NB4 (cell line): Measurements from ENCODE around the gene SHISA5.
"Not testable (repeated sequence)": the region's sequence is repeated elsewhere in the genome, so short reads cannot be mapped to it uniquely, and the experiment has no call there.

ENCODE experiments used
- DNase-seq: peaks from one replicate; pipeline ENCODE4 v3.0.0; 2010; ENCODE audit warnings: low read depth
- H3K4me3 ChIP-seq: one replicate; pipeline ENCODE4 v1.5.1; 2011; ENCODE audit warnings: mild to moderate bottlenecking, low read depth, low read length, moderate library complexity
- MYC ChIP-seq: IDR thresholded peaks from 2 replicates; pipeline ENCODE4 v1.6.1; 2011; ENCODE audit warnings: low read depth, low read length
- POLR2A ChIP-seq: IDR thresholded peaks from 2 replicates; pipeline ENCODE4 v1.6.1; 2011; ENCODE audit warnings: mild to moderate bottlenecking; ENCODE audit not compliant: insufficient read length; ENCODE audit errors: extremely low read depth
- TF ChIP-seq, protein P1 (sequence below): IDR thresholded peaks from one replicate; pipeline ENCODE4 v1.5.1; 2012; ENCODE audit warnings: low read depth, low read length
- TF ChIP-seq, protein P2 (sequence below): IDR thresholded peaks from 2 replicates; pipeline ENCODE4 v1.6.1; 2011; ENCODE audit warnings: low read depth, low read length

SHISA5 gene

DNA sequence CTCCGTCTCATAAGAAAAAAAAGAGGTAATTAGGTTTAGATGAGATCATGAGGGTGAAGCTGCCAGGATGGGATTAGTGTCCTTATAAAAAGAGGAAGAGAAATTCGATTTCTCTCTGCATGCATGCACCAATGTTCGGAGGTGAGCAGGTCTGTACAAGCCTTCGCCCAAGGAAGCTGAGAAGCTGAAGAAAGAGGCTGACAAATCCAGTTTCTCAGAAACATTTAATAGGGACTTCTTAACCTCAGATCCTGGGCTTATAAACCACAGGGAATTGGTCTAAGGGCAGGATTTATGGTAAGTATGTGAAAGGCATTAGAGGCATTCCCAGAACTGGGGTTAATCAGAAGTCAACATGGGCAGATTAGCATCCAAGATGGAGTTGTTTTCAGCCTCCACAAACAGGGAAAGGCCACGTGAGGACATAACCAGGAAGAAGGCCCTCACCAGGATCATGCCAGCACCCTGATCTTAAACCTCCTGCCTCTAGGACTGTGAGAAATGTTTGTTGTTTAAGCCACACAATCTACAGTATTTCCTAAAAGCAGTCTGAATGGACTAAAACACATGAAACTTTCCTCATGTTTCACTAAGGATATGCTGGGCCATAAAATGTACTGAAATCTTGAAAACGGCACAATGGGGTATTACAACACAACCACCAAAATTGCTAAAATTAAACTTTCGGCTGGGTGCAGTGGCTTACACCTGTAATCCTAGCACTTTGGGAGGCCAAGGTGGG lies 11.3 kb downstream of the SHISA5 start:
- H3K4me3 ChIP-seq = no peak overlapping the region
- peak; percentile 32 for DNase-seq
- TF ChIP-seq, protein P1, sequence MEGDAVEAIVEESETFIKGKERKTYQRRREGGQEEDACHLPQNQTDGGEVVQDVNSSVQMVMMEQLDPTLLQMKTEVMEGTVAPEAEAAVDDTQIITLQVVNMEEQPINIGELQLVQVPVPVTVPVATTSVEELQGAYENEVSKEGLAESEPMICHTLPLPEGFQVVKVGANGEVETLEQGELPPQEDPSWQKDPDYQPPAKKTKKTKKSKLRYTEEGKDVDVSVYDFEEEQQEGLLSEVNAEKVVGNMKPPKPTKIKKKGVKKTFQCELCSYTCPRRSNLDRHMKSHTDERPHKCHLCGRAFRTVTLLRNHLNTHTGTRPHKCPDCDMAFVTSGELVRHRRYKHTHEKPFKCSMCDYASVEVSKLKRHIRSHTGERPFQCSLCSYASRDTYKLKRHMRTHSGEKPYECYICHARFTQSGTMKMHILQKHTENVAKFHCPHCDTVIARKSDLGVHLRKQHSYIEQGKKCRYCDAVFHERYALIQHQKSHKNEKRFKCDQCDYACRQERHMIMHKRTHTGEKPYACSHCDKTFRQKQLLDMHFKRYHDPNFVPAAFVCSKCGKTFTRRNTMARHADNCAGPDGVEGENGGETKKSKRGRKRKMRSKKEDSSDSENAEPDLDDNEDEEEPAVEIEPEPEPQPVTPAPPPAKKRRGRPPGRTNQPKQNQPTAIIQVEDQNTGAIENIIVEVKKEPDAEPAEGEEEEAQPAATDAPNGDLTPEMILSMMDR = no peak
- TF ChIP-seq MYC (no peak), POLR2A (no peak)
- TF ChIP-seq, protein P2, sequence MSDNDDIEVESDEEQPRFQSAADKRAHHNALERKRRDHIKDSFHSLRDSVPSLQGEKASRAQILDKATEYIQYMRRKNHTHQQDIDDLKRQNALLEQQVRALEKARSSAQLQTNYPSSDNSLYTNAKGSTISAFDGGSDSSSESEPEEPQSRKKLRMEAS = no peak

DNA sequence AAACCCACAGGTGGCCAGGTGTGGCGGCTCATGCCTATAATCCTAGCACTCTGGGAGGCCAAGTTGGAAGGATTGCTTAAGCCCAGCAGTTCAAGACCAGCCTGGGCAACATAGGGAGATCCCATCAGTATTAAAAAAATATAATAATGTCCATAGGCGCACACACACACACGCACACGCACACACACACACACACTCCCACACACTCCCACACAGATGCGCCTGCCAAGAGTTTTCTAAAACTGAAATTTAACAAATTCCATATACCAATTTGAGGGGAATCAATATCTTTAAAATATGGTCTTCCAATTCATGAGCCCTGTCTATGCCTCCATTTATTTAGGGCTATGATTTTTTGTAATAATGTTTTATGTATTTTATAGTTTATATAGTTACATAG lies 17.0 kb downstream of the SHISA5 start:
- no peak overlapping the region for H3K4me3 ChIP-seq
- TF ChIP-seq, protein P1 = no peak
- no peak for TF ChIP-seq MYC
- TF ChIP-seq, protein P2 = no peak
- no peak for TF ChIP-seq POLR2A
- DNase-seq = no peak

DNA sequence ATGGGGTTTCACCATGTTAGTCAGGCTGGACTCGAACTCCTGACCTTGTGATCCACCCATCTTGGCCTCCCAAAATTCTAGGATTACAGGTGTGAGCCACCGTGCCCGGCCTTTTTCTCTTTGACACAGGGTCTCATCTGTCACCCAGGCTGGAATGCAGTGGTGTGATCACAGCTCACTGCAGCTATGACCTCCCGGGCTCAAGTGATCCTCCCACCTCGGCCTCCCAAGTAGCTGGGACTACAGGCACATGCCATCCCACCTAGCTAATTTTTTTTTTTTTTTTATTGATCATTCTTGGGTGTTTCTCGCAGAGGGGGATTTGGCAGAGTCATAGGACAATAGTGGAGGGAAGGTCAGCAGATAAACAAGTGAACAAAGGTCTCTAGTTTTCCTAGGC lies 21.2 kb downstream of the SHISA5 start:
- not testable (repeated sequence) for DNase-seq, H3K4me3 ChIP-seq

DNA sequence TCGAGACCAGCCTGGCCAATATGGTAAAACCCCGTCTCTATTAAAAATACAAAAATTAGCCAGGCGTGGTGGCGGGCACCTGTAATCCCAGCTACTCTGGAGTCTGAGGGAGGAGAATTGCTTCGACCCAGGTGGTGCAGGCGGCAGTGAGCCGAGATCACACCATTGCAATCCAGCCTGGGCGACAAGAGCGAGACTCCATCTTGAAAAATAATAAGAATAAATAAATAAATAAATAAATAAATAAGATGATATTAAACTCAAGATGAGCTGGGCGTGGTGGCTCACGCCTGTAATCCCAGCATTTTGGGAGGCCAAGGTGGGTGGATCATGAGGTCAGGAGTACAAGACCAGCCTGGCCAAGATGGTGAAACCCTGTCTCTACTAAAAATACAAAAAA lies 23.1 kb downstream of the SHISA5 start:
- H3K4me3 ChIP-seq, DNase-seq: not testable (repeated sequence)

DNA sequence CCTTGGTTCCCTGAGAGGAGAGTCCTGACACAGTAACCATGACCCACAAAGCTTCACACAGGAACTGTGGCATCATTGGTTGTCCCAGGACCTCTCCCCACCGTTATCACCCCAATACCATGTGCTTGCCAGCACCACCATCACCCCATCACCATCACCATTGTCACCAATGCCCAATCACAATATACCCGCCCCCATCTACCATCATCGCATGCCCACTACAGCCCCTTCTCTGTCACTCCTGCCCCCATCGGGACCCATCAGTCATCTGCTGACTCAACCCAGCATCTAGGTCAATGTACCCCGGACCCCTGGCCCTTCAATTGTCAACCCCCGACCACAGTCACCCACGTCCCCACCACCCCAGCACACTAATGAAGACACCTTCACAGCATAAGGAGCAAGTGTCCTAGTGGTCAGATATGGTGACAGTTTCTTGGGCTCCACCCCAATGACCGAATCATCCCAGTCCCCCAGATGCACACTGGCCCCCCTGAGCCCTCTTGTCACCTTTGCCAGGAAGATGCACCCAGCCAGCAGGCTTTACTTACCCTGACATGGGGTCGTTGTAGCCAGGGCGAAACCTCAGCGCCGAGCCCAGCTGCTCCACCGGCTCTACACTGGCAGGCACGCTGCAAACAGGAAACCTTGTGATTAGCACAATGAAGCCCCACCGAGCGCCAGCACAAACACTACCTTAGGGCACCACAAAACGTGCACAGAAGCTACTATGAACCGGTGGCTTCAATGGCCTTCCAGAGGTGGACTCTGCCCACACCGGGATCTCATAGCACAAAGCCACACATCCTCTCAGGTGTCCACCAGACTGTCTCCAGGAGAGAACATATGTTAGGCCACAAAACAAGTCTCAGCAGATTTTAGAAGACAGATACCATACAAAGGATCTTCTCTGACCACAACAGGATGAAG lies 25.1 kb downstream of the SHISA5 start:
- H3K4me3 ChIP-seq = no peak overlapping the region
- DNase-seq = peak; percentile 41
- TF ChIP-seq MYC = no peak
- TF ChIP-seq, protein P2 = peak; percentile 56; the same call in 1 of the 2 replicates

DNA sequence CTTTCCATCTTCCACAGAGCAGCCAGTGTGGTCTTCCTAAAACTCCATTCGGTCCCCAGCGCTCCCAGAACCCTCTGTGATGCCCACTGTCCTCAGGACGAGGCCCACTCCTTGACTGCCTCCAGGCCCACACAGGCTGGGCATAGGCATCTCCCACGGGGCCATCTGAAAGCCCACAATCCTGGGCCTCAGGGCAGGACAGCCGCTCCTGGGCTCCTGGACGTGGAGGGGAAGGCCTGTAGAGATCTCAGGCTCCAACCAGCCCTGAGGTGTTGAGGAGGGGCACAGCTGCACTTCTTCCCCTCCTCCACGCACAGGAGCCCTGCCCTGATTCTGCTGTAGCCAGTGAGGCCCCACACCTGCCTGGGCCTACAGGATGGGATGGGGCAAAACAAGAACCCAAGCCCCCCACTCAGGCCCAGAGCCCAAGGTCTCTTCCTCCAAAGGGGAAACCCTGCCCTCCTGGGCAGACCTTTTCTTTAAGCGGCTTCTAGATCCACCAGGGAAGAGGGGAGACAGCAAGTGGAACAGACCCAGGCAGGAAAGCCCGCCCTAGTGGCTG lies 25.9 kb downstream of the SHISA5 start:
- DNase-seq = no peak
- TF ChIP-seq, protein P1 = no peak
- TF ChIP-seq, protein P2 = no peak
- no peak for TF ChIP-seq POLR2A
- TF ChIP-seq MYC = no peak
- H3K4me3 ChIP-seq = no peak overlapping the region

DNA sequence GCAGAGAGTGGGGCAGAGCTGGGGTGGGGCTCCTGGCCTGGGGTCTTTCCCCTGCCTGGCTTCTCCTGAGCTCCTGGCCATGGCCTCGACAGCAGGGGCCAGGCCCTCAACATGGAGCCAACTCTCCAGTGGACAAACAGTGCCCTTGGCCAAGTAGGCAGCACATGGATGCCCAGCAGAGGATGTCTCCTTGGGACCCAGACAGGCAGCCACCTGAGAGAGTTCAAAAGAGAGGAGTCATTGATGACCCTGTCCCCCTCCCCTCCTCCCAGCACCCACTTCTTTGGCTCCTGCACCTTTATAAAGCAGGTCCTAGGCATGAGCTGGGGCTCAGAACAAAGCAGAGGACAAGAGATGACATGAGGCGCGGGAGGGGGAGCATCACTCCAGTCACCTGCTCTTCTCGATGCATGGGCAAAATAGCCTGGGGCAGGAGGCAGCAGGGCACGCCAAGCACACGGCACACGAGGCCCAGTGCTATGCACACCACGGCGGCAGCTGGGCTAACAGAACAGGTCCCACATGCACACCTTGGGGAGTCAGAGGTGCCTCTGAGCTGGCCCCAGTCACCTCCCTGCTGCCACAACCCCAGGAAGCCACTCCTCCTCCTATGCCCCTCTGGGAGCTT lies 27.4 kb downstream of the SHISA5 start:
- no peak overlapping the region for H3K4me3 ChIP-seq
- no peak for DNase-seq
- TF ChIP-seq, protein P2 = no peak
- no peak for TF ChIP-seq MYC
